ENCODE data around the gene DGCR6L.
"Not testable (repeated sequence)": the region's sequence is repeated elsewhere in the genome, so short reads cannot be mapped to it uniquely, and the experiment has no call there.

The DGCR6L gene

GRCh38 chr22:20274374-20274773, 45.5 kb downstream of the DGCR6L start:
- not testable (repeated sequence) for DNase-seq

- no peak for DNase-seq
These were observed 46.1 kb downstream of the DGCR6L start for GRCh38 chr22:20273758-20274181.

- no peak for DNase-seq
These were observed 47.2 kb downstream of the DGCR6L start for GRCh38 chr22:20272700-20273099.

- DNase-seq, result no peak
These were observed 47.7 kb downstream of the DGCR6L start for GRCh38 chr22:20272174-20272573.

- DNase-seq, result no peak
These were observed 48.5 kb downstream of the DGCR6L start for GRCh38 chr22:20271114-20271994.

- not testable (repeated sequence) for DNase-seq
These were observed 49.4 kb downstream of the DGCR6L start for GRCh38 chr22:20270190-20271113.

GRCh38 chr22:20269673-20270072, 50.2 kb downstream of the DGCR6L start:
- DNase-seq, result not testable (repeated sequence)

- DNase-seq, result not testable (repeated sequence)
These were observed 50.7 kb downstream of the DGCR6L start for GRCh38 chr22:20269201-20269600.

- DNase-seq, result peak; percentile 31
These were observed 51.4 kb downstream of the DGCR6L start, which contains the start of gene RTN4R for GRCh38 chr22:20268279-20269012. Gene RTN4R, minus strand, starts transcription at chr22:20268318. Its CDS starts 226 bp downstream, at chr22:20268092.

- DNase-seq, result no peak
These were observed 52.2 kb downstream of the DGCR6L start for GRCh38 chr22:20267441-20268278.

GRCh38 chr22:20266667-20267440, 53.0 kb downstream of the DGCR6L start:
- not testable (repeated sequence) for DNase-seq

- not testable (repeated sequence) for DNase-seq
These were observed 53.8 kb downstream of the DGCR6L start for GRCh38 chr22:20265772-20266666.

- DNase-seq, result no peak
These were observed 55.0 kb downstream of the DGCR6L start for GRCh38 chr22:20264614-20265452.
